ENCODE data around the gene PARD3.
"Not testable (repeated sequence)": the region's sequence is repeated elsewhere in the genome, so short reads cannot be mapped to it uniquely, and the experiment has no call there.

Gene PARD3

GRCh38 chr10:34444223-34445183, 370.6 kb downstream of the PARD3 start:
- no peak for DNase-seq

- DNase-seq = not testable (repeated sequence)
These were observed 375.7 kb downstream of the PARD3 start for GRCh38 chr10:34439386-34439785.

- DNase-seq = no peak
These were observed 376.4 kb downstream of the PARD3 start for GRCh38 chr10:34438741-34439140.

- DNase-seq = no peak
These were observed 377.2 kb downstream of the PARD3 start for GRCh38 chr10:34437906-34438305.

GRCh38 chr10:34434119-34434594, 380.9 kb downstream of the PARD3 start:
- no peak for DNase-seq

- no peak for DNase-seq
These were observed 381.6 kb downstream of the PARD3 start for GRCh38 chr10:34433241-34434076.

GRCh38 chr10:34432589-34432988, 382.5 kb downstream of the PARD3 start:
- no peak for DNase-seq

GRCh38 chr10:34430685-34431084, 384.4 kb downstream of the PARD3 start:
- DNase-seq = no peak

- DNase-seq = no peak
These were observed 386.6 kb downstream of the PARD3 start for GRCh38 chr10:34428501-34428900.

- DNase-seq = no peak
These were observed 387.2 kb downstream of the PARD3 start for GRCh38 chr10:34427911-34428216.

GRCh38 chr10:34427158-34427910, 387.8 kb downstream of the PARD3 start:
- not testable (repeated sequence) for DNase-seq

GRCh38 chr10:34426538-34427157, 388.4 kb downstream of the PARD3 start:
- not testable (repeated sequence) for DNase-seq

- no peak for DNase-seq
These were observed 389.1 kb downstream of the PARD3 start for GRCh38 chr10:34426041-34426440.

GRCh38 chr10:34423673-34424625, 391.1 kb downstream of the PARD3 start:
- no peak for DNase-seq

- DNase-seq = no peak
These were observed 394.3 kb downstream of the PARD3 start for GRCh38 chr10:34420795-34421194.

GRCh38 chr10:34420273-34420672, 394.8 kb downstream of the PARD3 start:
- DNase-seq = no peak

GRCh38 chr10:34415039-34415438, 400.1 kb downstream of the PARD3 start:
- no peak for DNase-seq

GRCh38 chr10:34413756-34414587, 401.1 kb downstream of the PARD3 start:
- DNase-seq = no peak

GRCh38 chr10:34413214-34413613, 401.9 kb downstream of the PARD3 start:
- DNase-seq = no peak

GRCh38 chr10:34408956-34409355, 406.1 kb downstream of the PARD3 start:
- DNase-seq = no peak
